ENCODE data around the gene FBN1. TPM values are rescaled to one million over a fixed set of nuclear protein-coding genes. Genes with fewer than 3 reads are reported as not detected.

The FBN1 gene
- total and polyA plus RNA-seq, 2 experiments from 2014 or later, result 1.9 to 3.8 TPM

GRCh38 chr15:48653216-48653615 lies 7.7 kb upstream of the FBN1 start (continued):
- no peak for TF ChIP-seq ETS1 (IDR thresholded peaks at IDR 0.05)
- no peak for TF ChIP-seq STAT1 (IDR thresholded peaks at IDR 0.05; ENCODE audit: unreplicated experiment)
- no peak for TF ChIP-seq CTCF (conservative IDR thresholded peaks at IDR 0.05; ENCODE audit: low read depth in 2 of 2)
- no peak for TF ChIP-seq ZNF331 (CRISPR knock-in tag; IDR thresholded peaks at IDR 0.05; ENCODE audit: low read depth)
- TF ChIP-seq EZH2phosphoT487 (IDR thresholded peaks at IDR 0.05; ENCODE audit: unreplicated experiment), result no peak
- no peak for TF ChIP-seq EZH2 (IDR thresholded peaks at IDR 0.05; ENCODE audit: low read depth, unreplicated experiment)
- TF ChIP-seq REST (IDR thresholded peaks at IDR 0.05; ENCODE audit: unreplicated experiment), result no peak
- no peak for TF ChIP-seq POLR2AphosphoS5 (IDR thresholded peaks at IDR 0.05; ENCODE audit: low read depth)
- TF ChIP-seq ZNF114 (CRISPR knock-in tag; IDR thresholded peaks at IDR 0.05), result no peak

- Mint-ChIP-seq H3K4me3 (no peak overlapping the region), H3K4me1 (no peaks in the 10 kb centered on the region), H3K36me3 (ENCODE audit: low read depth) (no peaks in the 10 kb centered on the region), H3K27me3 (ENCODE audit: insufficient read depth, low read depth, poor library complexity) (no peaks in the 10 kb centered on the region), H3K9me3 (no peaks in the 10 kb centered on the region), H3K27ac (no peak overlapping the region)
- Histone ChIP-seq H3F3A (replicated peaks; ENCODE audit: low read depth) (no peaks in the 10 kb centered on the region), H3K27ac (ENCODE audit: low read depth) (no peak overlapping the region), H3K27me3 (ENCODE audit: insufficient read depth) (peaks cover 2% of the 10 kb centered on the region; the same call in 1 of the 2 replicates), H4K20me1 (replicated peaks; ENCODE audit: insufficient read depth) (no peaks in the 10 kb centered on the region; the same call in 1 of the 2 replicates), H3K4me2 (no peak overlapping the region), H3K36me3 (ENCODE audit: insufficient read depth) (no peaks in the 10 kb centered on the region), H2AFZ (no peak overlapping the region), H3K4me3 (no peak overlapping the region), H3K79me2 (replicated peaks; ENCODE audit: insufficient read depth) (no peaks in the 10 kb centered on the region), H3K9me2 (ENCODE audit: insufficient read depth) (no peaks in the 10 kb centered on the region), H3K4me1 (ENCODE audit: insufficient read depth) (no peaks in the 10 kb centered on the region)
- ATAC-seq (no peak), DNase-seq (ENCODE audit: low spot score) (no peak)
- no peak for TF ChIP-seq EZH2phosphoT487 (IDR thresholded peaks at IDR 0.05; ENCODE audit: unreplicated experiment)
- TF ChIP-seq EZH2 (IDR thresholded peaks at IDR 0.05; ENCODE audit: low read depth, unreplicated experiment), result no peak
- TF ChIP-seq JUNB (IDR thresholded peaks at IDR 0.05; ENCODE audit: unreplicated experiment), result no peak
- TF ChIP-seq CREB1 (CRISPR knock-in tag; IDR thresholded peaks at IDR 0.05; ENCODE audit: low read depth), result no peak
- TF ChIP-seq NANOG (IDR thresholded peaks at IDR 0.05; ENCODE audit: borderline replicate concordance), result no peak
- TF ChIP-seq ZNF331 (CRISPR knock-in tag; IDR thresholded peaks at IDR 0.05; ENCODE audit: low read depth), result no peak
- TF ChIP-seq ZNF462 (CRISPR knock-in tag; IDR thresholded peaks at IDR 0.05), result no peak
- no peak for TF ChIP-seq STAT1 (IDR thresholded peaks at IDR 0.05; ENCODE audit: unreplicated experiment)
Measured at GRCh38 chr15:48652510-48653076, 7.1 kb upstream of the FBN1 start.
